ENCODE measurements around the gene MYO5A.
"Not testable (repeated sequence)": the region's sequence is repeated elsewhere in the genome, so short reads cannot be mapped to it uniquely, and the experiment has no call there.

MYO5A gene

DNA sequence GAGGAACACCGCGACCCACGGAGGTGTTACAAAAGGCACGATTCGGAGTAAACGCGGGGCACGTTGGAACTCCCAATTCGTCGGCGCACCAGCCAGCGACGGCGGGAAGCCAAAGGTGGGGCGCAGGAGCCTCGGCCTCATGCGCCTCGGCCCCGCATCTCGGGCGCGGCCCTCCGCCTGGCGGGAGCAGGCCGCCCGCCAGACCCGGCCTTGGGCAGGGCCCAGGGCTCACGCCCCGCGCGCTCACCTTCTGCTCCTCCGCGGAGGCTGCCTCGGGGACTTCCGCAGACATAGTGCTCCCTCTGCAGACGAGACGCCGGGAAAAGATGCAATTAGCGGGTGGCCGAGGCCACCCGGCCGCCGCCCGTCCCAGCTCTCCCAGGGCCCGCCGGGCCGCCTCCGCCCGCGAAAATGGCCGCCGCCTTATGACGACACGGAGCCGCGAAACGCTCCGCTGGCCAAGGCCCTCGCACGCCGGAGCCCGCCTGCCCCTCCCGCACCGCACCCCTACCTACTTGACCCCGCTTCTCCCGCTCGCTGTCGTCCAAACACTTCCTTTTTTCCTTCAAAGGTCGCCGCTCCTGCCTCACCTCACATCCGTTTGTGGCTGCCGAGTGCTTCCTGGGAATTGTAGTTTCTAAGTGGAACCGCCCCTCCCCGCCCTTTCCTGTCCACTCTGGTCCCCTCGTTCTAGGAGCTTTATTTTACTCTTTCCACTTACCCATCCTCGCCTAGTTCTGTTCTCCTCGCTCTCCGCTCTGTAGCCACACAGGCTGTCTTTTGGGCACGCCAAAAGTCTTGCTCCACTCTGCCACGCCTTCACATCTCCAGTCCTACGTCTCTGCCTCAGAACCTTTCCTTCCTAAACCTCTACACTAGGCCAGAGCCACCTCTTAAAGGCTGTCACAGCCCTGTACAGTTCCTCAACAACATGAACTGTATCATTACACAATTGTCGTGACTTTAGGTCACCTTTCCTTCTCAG, 40.2 kb upstream of the MYO5A start, which contains the start of gene ARPP19:
TSS of gene ARPP19 (minus strand) at position 430 of the 985 bp plus-strand sequence. CDS start at position 292, 138 bp downstream.
- Histone ChIP-seq H3K27ac (peak within 1 kb of the TSS; percentile 97), H3K9ac (peak within 1 kb of the TSS; percentile 99), H2AFZ (ENCODE audit: low read depth) (peak within 1 kb of the TSS; percentile 90), H3K4me3 (IDR thresholded peaks at IDR 0.05; ENCODE audit: insufficient read depth, low read depth, low read length) (no peak within 1 kb of the TSS), H3K27me3 (ENCODE audit: insufficient read depth, low read depth) (no peaks in the 10 kb centered on the region), H3K79me2 (ENCODE audit: insufficient read depth, low read depth) (peaks cover 50% of the 10 kb centered on the region), H3K4me2 (peak within 1 kb of the TSS; percentile 71), H3K36me3 (ENCODE audit: insufficient read depth) (0 out of 2 replicates have a peak, but pooled peaks cover under 1% of the 10 kb centered on the region), H4K20me1 (ENCODE audit: insufficient read depth) (peaks cover 7% of the 10 kb centered on the region), H3K4me1 (ENCODE audit: low read depth, poor library complexity, severe bottlenecking) (peaks cover 34% of the 10 kb centered on the region)
- TF ChIP-seq CTCF (conservative IDR thresholded peaks at IDR 0.05; ENCODE audit: low read depth, low read length), result no peak

DNA sequence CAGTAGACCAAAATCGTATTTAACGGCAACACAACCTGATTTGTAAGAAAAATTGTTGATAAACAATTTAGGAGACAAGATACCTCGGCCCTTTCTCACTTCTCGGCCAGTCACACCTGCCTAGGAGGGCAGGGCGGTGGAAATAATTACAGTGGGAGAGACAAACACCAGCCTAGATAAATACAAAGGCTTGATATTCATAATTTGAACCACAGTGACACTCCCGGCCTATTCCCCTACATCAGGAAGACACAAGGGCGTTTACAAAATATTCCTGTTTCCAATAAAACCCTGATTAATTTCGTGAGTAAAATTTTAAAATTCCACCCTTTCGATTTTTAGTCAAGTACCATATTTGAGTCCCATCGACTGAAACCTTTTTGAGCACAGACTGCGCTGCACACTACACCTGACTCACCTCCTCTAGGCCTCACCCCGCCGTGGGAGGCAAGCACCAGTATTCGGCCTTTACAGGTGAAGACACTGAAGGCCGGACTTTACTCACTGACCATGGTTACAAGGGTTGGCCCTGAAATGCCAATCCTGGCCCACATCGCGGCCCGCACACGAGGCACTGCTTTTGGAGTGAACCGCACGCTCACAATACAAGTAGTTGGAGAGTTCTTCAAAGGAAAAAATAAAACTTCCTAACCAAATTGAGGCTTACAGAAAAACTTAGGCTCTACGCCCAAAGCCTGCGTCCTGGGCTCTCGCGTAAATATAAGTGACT, 39.4 kb upstream of the MYO5A start:
- peak overlapping the region; percentile 99 for H3K9ac ChIP-seq
- no peaks in the 10 kb centered on the region for H3K27me3 ChIP-seq (ENCODE audit: insufficient read depth, low read depth)
- H3K36me3 ChIP-seq (ENCODE audit: insufficient read depth), result 0 out of 2 replicates have a peak, but pooled peaks cover 2% of the 10 kb centered on the region
- H4K20me1 ChIP-seq (ENCODE audit: insufficient read depth), result peaks cover 13% of the 10 kb centered on the region
- peaks cover 58% of the 10 kb centered on the region for H3K79me2 ChIP-seq (ENCODE audit: insufficient read depth, low read depth)
- H3K4me1 ChIP-seq (ENCODE audit: low read depth, poor library complexity, severe bottlenecking), result peaks cover 43% of the 10 kb centered on the region
- peak overlapping the region; percentile 71 for H3K4me2 ChIP-seq
- H3K4me3 ChIP-seq (IDR thresholded peaks at IDR 0.05; ENCODE audit: insufficient read depth, low read depth, low read length), result no peak overlapping the region
- no peak for TF ChIP-seq CTCF (conservative IDR thresholded peaks at IDR 0.05; ENCODE audit: low read depth, low read length)
- H3K27ac ChIP-seq, result peak overlapping the region; percentile 97
- H2AFZ ChIP-seq (ENCODE audit: low read depth), result peak overlapping the region; percentile 90

GRCh38 chr15:52566889-52567288, 38.2 kb upstream of the MYO5A start:
- TF ChIP-seq CTCF (conservative IDR thresholded peaks at IDR 0.05; ENCODE audit: low read depth, low read length), result no peak
- H4K20me1 ChIP-seq (ENCODE audit: insufficient read depth), result peaks cover 13% of the 10 kb centered on the region
- peaks cover 70% of the 10 kb centered on the region for H3K79me2 ChIP-seq (ENCODE audit: insufficient read depth, low read depth)
- no peak overlapping the region for H3K4me3 ChIP-seq (IDR thresholded peaks at IDR 0.05; ENCODE audit: insufficient read depth, low read depth, low read length)
- H3K4me1 ChIP-seq (ENCODE audit: low read depth, poor library complexity, severe bottlenecking), result peaks cover 50% of the 10 kb centered on the region
- H3K27me3 ChIP-seq (ENCODE audit: insufficient read depth, low read depth), result no peaks in the 10 kb centered on the region
- H3K9ac ChIP-seq, result peak overlapping the region; percentile 99; the same call in 1 of the 2 replicates
- 0 out of 2 replicates have a peak, but pooled peaks cover 2% of the 10 kb centered on the region for H3K36me3 ChIP-seq (ENCODE audit: insufficient read depth)
- no peak overlapping the region for H2AFZ ChIP-seq (ENCODE audit: low read depth)
- H3K27ac ChIP-seq, result peak overlapping the region; percentile 97
- peak overlapping the region; percentile 71 for H3K4me2 ChIP-seq

- H2AFZ ChIP-seq (ENCODE audit: low read depth); H3K27me3 ChIP-seq (ENCODE audit: insufficient read depth, low read depth); H3K36me3 ChIP-seq (ENCODE audit: insufficient read depth); H3K9ac ChIP-seq; H3K4me3 ChIP-seq (IDR thresholded peaks at IDR 0.05; ENCODE audit: insufficient read depth, low read depth, low read length): not testable (repeated sequence)
- Histone ChIP-seq H3K79me2 (ENCODE audit: insufficient read depth, low read depth) (peaks cover 82% of the 10 kb centered on the region), H3K27ac (peak overlapping the region; percentile 97), H3K4me1 (ENCODE audit: low read depth, poor library complexity, severe bottlenecking) (peaks cover 60% of the 10 kb centered on the region), H3K4me2 (peak overlapping the region; percentile 71), H4K20me1 (ENCODE audit: insufficient read depth) (peaks cover 22% of the 10 kb centered on the region)
Measured at GRCh38 chr15:52565417-52566358, 37.0 kb upstream of the MYO5A start.

Data from KMS-11 (cell line).